CD14-positive monocyte (primary cell): ENCODE measurements around the gene FRMD4A. TPM values are rescaled to one million over a fixed set of nuclear protein-coding genes. Genes with fewer than 3 reads are reported as not detected.

Experiments
- DNase-seq, 3 donors: peaks; one replicate each; pipeline ENCODE4 v3.0.0-alpha.2; 2011 to 2022
- H2AFZ ChIP-seq: 2 replicates; pipeline ENCODE4 v1.6.0; 2012; ENCODE audit warnings: mild to moderate bottlenecking, low read depth, low read length, inconsistent platforms; ENCODE audit not compliant: insufficient read depth, poor library complexity, severe bottlenecking
- H3K27ac ChIP-seq, 2 donors: 1 replicate in 1 of 2; 2 replicates in 1 of 2; pipeline ENCODE4 v1.5.1; 2012 to 2013; ENCODE audit warnings: low read length in 2 of 2, control low read depth in 1 of 2, inconsistent platforms in 1 of 2, low read depth in 1 of 2, mild to moderate bottlenecking in 1 of 2
- H3K27me3 ChIP-seq, 2 donors: one replicate each; pipeline versions ENCODE4 v1.6.0 to v1.6.1; 2011 to 2013; ENCODE audit warnings: low read length in 2 of 2; ENCODE audit not compliant: control insufficient read depth in 2 of 2, insufficient read depth in 2 of 2
- H3K36me3 ChIP-seq, 2 donors: replicated peaks in 1 of 2; 1 replicate in 1 of 2; 2 replicates in 1 of 2; pipeline versions ENCODE4 v1.5.1 to v1.6.1; 2012 to 2013; ENCODE audit warnings: low read length in 2 of 2, control low read depth in 1 of 2, inconsistent platforms in 1 of 2, mild to moderate bottlenecking in 1 of 2; ENCODE audit not compliant: insufficient read depth in 2 of 2, control insufficient read depth in 1 of 2
- H3K4me1 ChIP-seq, 2 donors: 1 replicate in 1 of 2; 2 replicates in 1 of 2; pipeline versions ENCODE4 v1.5.1 to v1.6.1; 2012 to 2013; ENCODE audit warnings: low read length in 2 of 2, control low read depth in 1 of 2, inconsistent platforms in 1 of 2, mild to moderate bottlenecking in 1 of 2, moderate library complexity in 1 of 2; ENCODE audit not compliant: insufficient read depth in 2 of 2, control insufficient read depth in 1 of 2
- H3K4me2 ChIP-seq: replicated peaks from 2 replicates; pipeline ENCODE3; 2012; ENCODE audit warnings: low read length, moderate library complexity, mild to moderate bottlenecking; ENCODE audit not compliant: poor library complexity, severe bottlenecking; ENCODE audit errors: extremely low read depth
- H3K4me3 ChIP-seq, 3 experiments: fragments of 200-600 bp in 1 of 3; sonication (generic) in 1 of 3; replicated peaks in 1 of 3; 1 replicate in 2 of 3; 2 replicates in 1 of 3; pipeline ENCODE4 v1.5.1; 2011 to 2013; ENCODE audit warnings: low read length in 3 of 3, mild to moderate bottlenecking in 3 of 3, control low read depth in 2 of 3, low read depth in 2 of 3, inconsistent platforms in 1 of 3, moderate library complexity in 1 of 3
- H3K79me2 ChIP-seq: 2 replicates; pipeline ENCODE4 v1.6.0; 2012; ENCODE audit warnings: mild to moderate bottlenecking, control low read depth, inconsistent platforms, low read length, moderate library complexity; ENCODE audit not compliant: insufficient read depth
- H3K9ac ChIP-seq: 2 replicates; pipeline ENCODE4 v1.6.0; 2017; ENCODE audit warnings: low read length, mild to moderate bottlenecking; ENCODE audit not compliant: insufficient read depth, poor library complexity, severe bottlenecking
- H3K9me3 ChIP-seq, 2 donors: replicated peaks in 1 of 2; 1 replicate in 1 of 2; 2 replicates in 1 of 2; pipeline versions ENCODE4 v1.5.1 to v1.6.1; 2012 to 2013; ENCODE audit warnings: low read length in 2 of 2, control low read depth in 1 of 2; ENCODE audit not compliant: control insufficient read depth in 1 of 2, insufficient read depth in 1 of 2
- H4K20me1 ChIP-seq: 2 replicates; pipeline ENCODE4 v1.6.0; 2012; ENCODE audit warnings: mild to moderate bottlenecking, low read length, control low read depth, moderate library complexity; ENCODE audit not compliant: insufficient read depth
- H3K27ac Mint-ChIP-seq, 7 donors: one replicate each; pipeline ENCODE4 v1.8.0; 2020; ENCODE audit warnings: mild to moderate bottlenecking in 7 of 7, mixed read lengths in 7 of 7, moderate library complexity in 6 of 7, inconsistent platforms in 2 of 7
- H3K27me3 Mint-ChIP-seq, 3 donors: one replicate each; pipeline ENCODE4 v1.8.0; 2021 to 2022; ENCODE audit warnings: low read depth in 3 of 3, mild to moderate bottlenecking in 3 of 3, mixed read lengths in 3 of 3, moderate library complexity in 3 of 3, inconsistent platforms in 1 of 3
- H3K36me3 Mint-ChIP-seq, 2 donors: one replicate each; pipeline ENCODE4 v1.8.0; 2020; ENCODE audit warnings: mixed read lengths in 2 of 2, inconsistent platforms in 1 of 2, mild to moderate bottlenecking in 1 of 2
- H3K4me1 Mint-ChIP-seq: one replicate; pipeline ENCODE4 v1.8.0; 2020; ENCODE audit warnings: mild to moderate bottlenecking, mixed read lengths
- H3K4me3 Mint-ChIP-seq, 2 donors: one replicate each; pipeline ENCODE4 v1.8.0; 2020; ENCODE audit warnings: mild to moderate bottlenecking in 2 of 2, mixed read lengths in 2 of 2, moderate library complexity in 1 of 2
- H3K9me3 Mint-ChIP-seq, 7 donors: one replicate each; pipeline ENCODE4 v1.8.0; 2020 to 2022; ENCODE audit warnings: mixed read lengths in 7 of 7, mild to moderate bottlenecking in 6 of 7, moderate library complexity in 6 of 7, inconsistent platforms in 2 of 7
- CTCF ChIP-seq: fragments of 200-600 bp; IDR thresholded peaks from one replicate; pipeline ENCODE4 v1.8.0; 2022; ENCODE audit warnings: antibody characterized with exemption, mild to moderate bottlenecking
- WGBS: methylation state at CpG from one replicate; pipeline ENCODE4 v1.1.5; 2013; ENCODE audit warnings: missing lambda C conversion rate; ENCODE audit not compliant: insufficient coverage; 5-methylcytosine and 5-hydroxymethylcytosine counted together
- intact Hi-C, 2 donors: fragments of 100-400 bp; cut with micrococcal nuclease; formaldehyde crosslinking; loops; one replicate each; pipeline versions ENCODE4 v1.15.0 to v1.15.1; 2023
- polyA plus RNA-seq, 3 donors: library from polyadenylated mRNA; depleted of rRNA in 1 of 3; unstranded in 2 of 3; stranded (reverse) in 1 of 3; fragments of 300-500 nt in 2 of 3; fragments of >200 nt in 1 of 3; fragmentation: Illumina TruSeq in 2 of 3; gene quantifications; 1 replicate in 2 of 3; 2 replicates in 1 of 3; pipeline ENCODE4 v1.2.3, GENCODE V29; 2012 to 2021

FRMD4A gene
- polyA plus RNA-seq, 3 donors = 0.12 TPM; not detected in 2

DNA sequence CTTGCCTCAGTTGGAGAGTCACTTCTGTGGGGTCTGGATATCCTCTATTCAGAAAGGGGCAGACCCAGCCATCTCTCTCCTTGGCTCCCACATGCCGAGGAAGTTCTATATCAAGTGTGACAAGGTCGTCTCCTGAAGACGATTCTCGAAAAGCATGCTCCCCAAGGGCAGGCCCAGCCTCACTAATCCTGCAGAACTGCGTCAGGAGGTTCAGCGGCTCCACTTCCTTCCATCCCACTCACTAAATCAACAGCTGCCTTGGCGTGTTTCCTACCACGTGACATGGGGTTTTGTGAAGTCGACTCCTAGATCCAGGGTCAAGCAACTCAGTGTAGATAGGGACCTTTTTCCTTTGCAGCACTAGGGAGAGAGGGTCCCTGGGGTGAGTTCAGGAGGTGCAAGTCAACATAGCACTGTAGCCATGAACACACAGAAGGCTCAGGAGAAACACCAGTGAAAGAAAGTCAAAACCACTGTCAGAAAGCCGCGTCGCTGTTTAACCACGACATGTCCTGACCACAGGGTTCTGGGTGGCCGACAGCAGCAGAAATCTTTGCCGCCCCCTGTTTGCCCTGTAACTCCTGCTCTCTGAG lies 587.5 kb downstream of the FRMD4A start:
- no peak for TF ChIP-seq CTCF
- Histone ChIP-seq H3K4me1 (peaks cover 2 to 7% of the 10 kb centered on the region in 2 donors), H3K9me3 (no peaks in the 10 kb centered on the region), H3K27me3 (no peaks in the 10 kb centered on the region), H3K4me3 (no peak overlapping the region), H3K9ac (no peak overlapping the region), H3K4me2 (peak overlapping the region; percentile 13), H3K36me3 (no peaks in the 10 kb centered on the region), H4K20me1 (no peaks in the 10 kb centered on the region), H3K79me2 (no peaks in the 10 kb centered on the region), H3K27ac (no peak overlapping the region), H2AFZ (peak overlapping the region; percentile 63)
- no peak for DNase-seq
- H3K9me3 Mint-ChIP-seq = no peaks in the 10 kb centered on the region
- H3K27me3 Mint-ChIP-seq = peaks cover 2 to 15% (median 4%) of the 10 kb centered on the region in 3 donors
- no peak overlapping the region for H3K27ac Mint-ChIP-seq
- H3K4me3 Mint-ChIP-seq = peak overlapping the region; percentile 60 to 86
- intact Hi-C loops = no loop called here
- no peaks in the 10 kb centered on the region for H3K36me3 Mint-ChIP-seq
- H3K4me1 Mint-ChIP-seq = peaks cover 8% of the 10 kb centered on the region
- WGBS = 18% methylated on average over 10 of the region's 15 CpGs

DNA sequence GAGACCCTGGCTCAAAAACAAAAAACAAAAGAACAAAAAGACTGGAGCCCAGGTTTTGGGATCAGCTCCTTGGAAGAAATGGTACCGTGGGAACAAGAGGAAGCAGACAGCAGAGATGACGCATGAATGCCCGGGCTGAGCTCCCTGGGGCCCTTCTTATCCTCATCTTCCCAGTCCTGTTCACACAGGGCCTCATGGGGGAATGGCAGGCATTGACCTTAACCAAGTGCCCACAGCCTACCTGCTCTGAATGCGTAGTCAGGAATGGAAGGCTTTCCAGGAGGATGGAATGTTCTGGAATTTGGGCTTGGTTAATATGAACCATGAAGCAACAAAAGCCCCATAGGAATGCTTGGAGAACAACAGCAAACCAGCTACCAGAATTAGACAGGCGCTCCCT lies 589.3 kb downstream of the FRMD4A start:
- no peak overlapping the region for H3K4me3 Mint-ChIP-seq
- H3K4me2 ChIP-seq = no peak overlapping the region
- peaks cover 2 to 7% of the 10 kb centered on the region in 2 donors for H3K4me1 ChIP-seq
- H3K36me3 Mint-ChIP-seq = no peaks in the 10 kb centered on the region
- no peak overlapping the region for H2AFZ ChIP-seq
- H3K9me3 ChIP-seq = no peaks in the 10 kb centered on the region
- no peak overlapping the region for H3K9ac ChIP-seq
- no peaks in the 10 kb centered on the region for H3K9me3 Mint-ChIP-seq
- TF ChIP-seq CTCF = no peak
- WGBS = 91% methylated on average over 4 of the region's 5 CpGs
- peaks cover 2 to 16% (median 4%) of the 10 kb centered on the region in 3 donors for H3K27me3 Mint-ChIP-seq
- intact Hi-C loops = no loop called here
- no peaks in the 10 kb centered on the region for H4K20me1 ChIP-seq
- H3K79me2 ChIP-seq = no peaks in the 10 kb centered on the region
- peaks cover 8% of the 10 kb centered on the region for H3K4me1 Mint-ChIP-seq
- no peak for DNase-seq
- no peak overlapping the region for H3K27ac ChIP-seq
- peak overlapping the region in 2 of 7 donors; percentile 32 to 56 for H3K27ac Mint-ChIP-seq
- H3K4me3 ChIP-seq = no peak overlapping the region
- H3K36me3 ChIP-seq = no peaks in the 10 kb centered on the region
- no peaks in the 10 kb centered on the region for H3K27me3 ChIP-seq
